Endothelial cell of umbilical vein (primary cell): Measurements from ENCODE around the gene TMEM126A.

Source experiments
- CTCF ChIP-seq, 2 donors: IDR thresholded peaks; 1 replicate in 1 of 2; 2 replicates in 1 of 2; pipeline ENCODE4 v1.5.1; 2011; ENCODE audit warnings: low read length in 2 of 2, mild to moderate bottlenecking in 2 of 2, moderate library complexity in 2 of 2, control low read depth in 1 of 2, inconsistent platforms in 1 of 2, low read depth in 1 of 2; ENCODE audit not compliant: insufficient read depth in 1 of 2; ENCODE audit errors: extremely low read depth in 1 of 2
- GATA2 ChIP-seq: IDR thresholded peaks from 2 replicates; pipeline ENCODE4 v1.7.0; 2011; ENCODE audit warnings: low read depth, mild to moderate bottlenecking, moderate library complexity, mixed read lengths, low read length; ENCODE audit not compliant: insufficient read length, insufficient read depth
- POLR2AphosphoS5 ChIP-seq: IDR thresholded peaks from 2 replicates; pipeline ENCODE4 v1.6.1; 2012; ENCODE audit warnings: low read depth, mild to moderate bottlenecking, control low read depth, low read length, moderate library complexity; ENCODE audit not compliant: insufficient read depth

GRCh38 chr11:85643191-85643614 is 4.6 kb upstream of the TMEM126A start:
- TF ChIP-seq POLR2AphosphoS5 (no peak), CTCF (IDR thresholded peaks at IDR 0.05; ENCODE audit: extremely low read depth in 1 of 2, insufficient read depth in 1 of 2, low read depth in 1 of 2, low read length in 2 of 2) (no peak), GATA2 (no peak)
